ENCODE data around the gene PDXDC1.
"Not testable (repeated sequence)": the region's sequence is repeated elsewhere in the genome, so short reads cannot be mapped to it uniquely, and the experiment has no call there.

The PDXDC1 gene

GRCh38 chr16:14975418-14976194 is 780 bp downstream of the PDXDC1 start:
- DNase-seq: not testable (repeated sequence)

- DNase-seq: not testable (repeated sequence)
These were observed 2.3 kb downstream of the PDXDC1 start for GRCh38 chr16:14976971-14977736.

- DNase-seq: not testable (repeated sequence)
These were observed 3.5 kb downstream of the PDXDC1 start for GRCh38 chr16:14978281-14978680.

- not testable (repeated sequence) for DNase-seq
These were observed 4.1 kb downstream of the PDXDC1 start for GRCh38 chr16:14978908-14979307.

- DNase-seq: not testable (repeated sequence)
These were observed 6.4 kb downstream of the PDXDC1 start for GRCh38 chr16:14981234-14981633.

GRCh38 chr16:14982521-14982920 is 7.7 kb downstream of the PDXDC1 start:
- DNase-seq: not testable (repeated sequence)

GRCh38 chr16:14988092-14988491 is 13.3 kb downstream of the PDXDC1 start:
- DNase-seq: not testable (repeated sequence)

- DNase-seq: not testable (repeated sequence)
These were observed 13.9 kb downstream of the PDXDC1 start for GRCh38 chr16:14988661-14989191.

GRCh38 chr16:14989291-14990281 is 14.8 kb downstream of the PDXDC1 start:
- DNase-seq: not testable (repeated sequence)

- DNase-seq: not testable (repeated sequence)
These were observed 18.7 kb downstream of the PDXDC1 start for GRCh38 chr16:14993277-14994151.

- not testable (repeated sequence) for DNase-seq
These were observed 21.9 kb downstream of the PDXDC1 start for GRCh38 chr16:14996702-14997101.

GRCh38 chr16:14998300-14998699 is 23.5 kb downstream of the PDXDC1 start:
- DNase-seq: not testable (repeated sequence)

- DNase-seq: not testable (repeated sequence)
These were observed 25.0 kb downstream of the PDXDC1 start for GRCh38 chr16:14999845-15000244.

GRCh38 chr16:15002448-15002847 is 27.6 kb downstream of the PDXDC1 start:
- not testable (repeated sequence) for DNase-seq

- DNase-seq: not testable (repeated sequence)
These were observed 30.7 kb downstream of the PDXDC1 start for GRCh38 chr16:15005357-15006132.

GRCh38 chr16:15008647-15009046 is 33.8 kb downstream of the PDXDC1 start:
- DNase-seq: not testable (repeated sequence)

- DNase-seq: not testable (repeated sequence)
These were observed 38.1 kb downstream of the PDXDC1 start for GRCh38 chr16:15012941-15013340.

GRCh38 chr16:15015671-15016070 is 40.8 kb downstream of the PDXDC1 start:
- DNase-seq: not testable (repeated sequence)

GRCh38 chr16:15016354-15016753 is 41.5 kb downstream of the PDXDC1 start:
- DNase-seq: not testable (repeated sequence)

- DNase-seq: peak; percentile 40
These were observed 42.2 kb downstream of the PDXDC1 start for GRCh38 chr16:15016951-15017580.
